Cardiac muscle cell (in vitro differentiated cells and primary cell): Measurements from ENCODE around the gene JOSD1. TPM values are rescaled to one million over a fixed set of nuclear protein-coding genes. Genes with fewer than 3 reads are reported as not detected.

Experiments used
- DNase-seq, 2 donors: peaks; one replicate each; pipeline versions ENCODE4 v3.0.0 to v3.0.0-alpha.2; 2010 to 2017; ENCODE audit warnings: low read depth in 1 of 2, low spot score in 1 of 2
- H3K27ac ChIP-seq: fragments of 200-600 bp; sonication (generic); 2 replicates; pipeline ENCODE4 v1.5.1; 2016
- H3K27me3 ChIP-seq: fragments of 200-600 bp; sonication (generic); 2 replicates; pipeline ENCODE4 v1.6.0; 2016; ENCODE audit warnings: control low read depth
- H3K36me3 ChIP-seq: fragments of 200-600 bp; sonication (generic); 2 replicates; pipeline ENCODE4 v1.5.1; 2016; ENCODE audit warnings: control low read depth
- H3K4me1 ChIP-seq: fragments of 200-600 bp; sonication (generic); 2 replicates; pipeline ENCODE4 v1.8.1; 2017; ENCODE audit warnings: low read depth, mild to moderate bottlenecking, mixed run types
- H3K4me3 ChIP-seq: fragments of 200-600 bp; sonication (generic); 2 replicates; pipeline ENCODE4 v1.5.1; 2016; ENCODE audit warnings: mild to moderate bottlenecking
- H3K9me3 ChIP-seq: fragments of 200-600 bp; sonication (generic); 2 replicates; pipeline ENCODE4 v1.5.1; 2017; ENCODE audit warnings: low read depth, mild to moderate bottlenecking, control low read depth
- CTCF ChIP-seq: IDR thresholded peaks from 2 replicates; pipeline ENCODE4 v1.5.1; 2012; ENCODE audit warnings: low read depth, mild to moderate bottlenecking, low read length
- polyA plus RNA-seq: library from polyadenylated mRNA; unstranded; fragments of >200 nt; fragmentation: Nextera tagmentation; extraction: Ambion mirVana; gene quantifications from 2 replicates; pipeline ENCODE4 v1.2.1, GENCODE V29; 2016
- total RNA-seq: library from RNA; depleted of rRNA; stranded (reverse); fragments of >200 nt; gene quantifications from 2 replicates; pipeline ENCODE4 v1.2.3, GENCODE V29; 2016

JOSD1 gene
- total RNA-seq: 37.0 and 41.0 TPM in 2 replicates
- 3.1 and 4.4 TPM in 2 replicates for polyA plus RNA-seq

- TF ChIP-seq CTCF: no peak
- Histone ChIP-seq H3K9me3 (no peaks in the 10 kb centered on the region), H3K36me3 (no peaks in the 10 kb centered on the region), H3K4me3 (peak within 1 kb of the TSS; percentile 75), H3K27ac (peak within 1 kb of the TSS; percentile 97), H3K4me1 (peaks cover 26% of the 10 kb centered on the region), H3K27me3 (no peaks in the 10 kb centered on the region)
- DNase-seq: peak; percentile 94 to 97
Observed at GRCh38 chr22:38700789-38701628, at the start of gene JOSD1. JOSD1 (minus strand) TSS chr22:38700943; CDS start chr22:38699987, 956 bp downstream.

GRCh38 chr22:38750104-38750503, 49.4 kb upstream of the JOSD1 start:
- H3K4me3 ChIP-seq: no peak overlapping the region
- H3K4me1 ChIP-seq: peaks cover 2% of the 10 kb centered on the region
- H3K9me3 ChIP-seq: no peaks in the 10 kb centered on the region
- TF ChIP-seq CTCF: no peak
- no peak for DNase-seq
- no peaks in the 10 kb centered on the region for H3K27me3 ChIP-seq
- H3K27ac ChIP-seq: no peak overlapping the region
- peaks cover 36% of the 10 kb centered on the region for H3K36me3 ChIP-seq

- Histone ChIP-seq H3K4me1 (no peaks in the 10 kb centered on the region), H3K36me3 (peaks cover 46% of the 10 kb centered on the region), H3K4me3 (no peak overlapping the region), H3K27ac (no peak overlapping the region), H3K27me3 (no peaks in the 10 kb centered on the region), H3K9me3 (no peaks in the 10 kb centered on the region)
- TF ChIP-seq CTCF: no peak
- no peak for DNase-seq
Observed at GRCh38 chr22:38748487-38749136, 47.9 kb upstream of the JOSD1 start.

- Histone ChIP-seq H3K36me3 (peaks cover 45% of the 10 kb centered on the region), H3K4me1 (no peaks in the 10 kb centered on the region), H3K4me3 (no peak overlapping the region), H3K27ac (no peak overlapping the region), H3K9me3 (no peaks in the 10 kb centered on the region), H3K27me3 (no peaks in the 10 kb centered on the region)
- TF ChIP-seq CTCF: no peak
- DNase-seq: no peak
Observed at GRCh38 chr22:38745676-38746460, 45.1 kb upstream of the JOSD1 start.

- Histone ChIP-seq H3K27ac (no peak overlapping the region), H3K9me3 (no peaks in the 10 kb centered on the region), H3K27me3 (no peaks in the 10 kb centered on the region), H3K36me3 (peaks cover 47% of the 10 kb centered on the region), H3K4me1 (no peaks in the 10 kb centered on the region), H3K4me3 (no peak overlapping the region)
- no peak for DNase-seq
- TF ChIP-seq CTCF: no peak
Observed at GRCh38 chr22:38744981-38745380, 44.2 kb upstream of the JOSD1 start.
